ENCODE results near the gene SLC22A23. TPM values are rescaled to one million over a fixed set of nuclear protein-coding genes. Genes with fewer than 3 reads are reported as not detected.

Gene SLC22A23
- total and polyA plus RNA-seq, 2 of the 4 experiments (the other 2 are of a cell fraction) = 0.72 to 1.6 TPM

GRCh38 chr6:3349388-3350251 lies 107.2 kb downstream of the SLC22A23 start:
- no peak overlapping the region for H3K18ac ChIP-seq (ENCODE audit: low read depth, low read length)
- WGBS, 2 experiments (ENCODE audit: extremely low coverage in 2 of 2, insufficient read length in 1 of 2) = no CpG with 5 or more reads among the region's 8 CpGs
- peaks cover 33% of the 10 kb centered on the region for H3K27me3 ChIP-seq (ENCODE audit: control insufficient read depth, insufficient read depth, low read length)
- H2AFZ ChIP-seq (replicated peaks; ENCODE audit: low read length, poor library complexity) = no peak overlapping the region
- no peak overlapping the region for H4K5ac ChIP-seq (ENCODE audit: low read depth, low read length)
- no peaks in the 10 kb centered on the region for H3K79me1 ChIP-seq (ENCODE audit: low read depth in 1 of 2, low read length in 2 of 2)
- no peak overlapping the region for H4K8ac ChIP-seq (ENCODE audit: low read depth in 2 of 2, low read length in 2 of 2)
- no peak overlapping the region for H2BK120ac ChIP-seq (ENCODE audit: low read depth, low read length)
- H2BK5ac ChIP-seq (ENCODE audit: low read depth, low read length, poor library complexity, severe bottlenecking) = no peak overlapping the region
- intact Hi-C loops (cut with micrococcal nuclease) = no loop called here
- H4K20me1 ChIP-seq (ENCODE audit: insufficient read depth, low read length) = no peaks in the 10 kb centered on the region
- H3K9ac ChIP-seq (ENCODE audit: low read depth, low read length) = no peak overlapping the region
- no peak overlapping the region for H4K91ac ChIP-seq (ENCODE audit: insufficient read depth, low read depth, low read length)
- no peak overlapping the region for H3K23ac ChIP-seq (ENCODE audit: low read depth, low read length)
- peaks cover 4% of the 10 kb centered on the region; the same call in 1 of the 2 replicates for H3K9me1 ChIP-seq (ENCODE audit: insufficient read depth, low read length)
- ATAC-seq (ENCODE audit: low read depth) = no peak
- no peak overlapping the region for H3K4me2 ChIP-seq (ENCODE audit: low read depth, low read length)
- CTCF ChIA-PET = interaction anchor here (0.6 kb wide), 1 partner anchor 16 kb away, joined by 3 read pairs; no protein-coding TSS in a partner anchor
- TF ChIP-seq, protein P1, sequence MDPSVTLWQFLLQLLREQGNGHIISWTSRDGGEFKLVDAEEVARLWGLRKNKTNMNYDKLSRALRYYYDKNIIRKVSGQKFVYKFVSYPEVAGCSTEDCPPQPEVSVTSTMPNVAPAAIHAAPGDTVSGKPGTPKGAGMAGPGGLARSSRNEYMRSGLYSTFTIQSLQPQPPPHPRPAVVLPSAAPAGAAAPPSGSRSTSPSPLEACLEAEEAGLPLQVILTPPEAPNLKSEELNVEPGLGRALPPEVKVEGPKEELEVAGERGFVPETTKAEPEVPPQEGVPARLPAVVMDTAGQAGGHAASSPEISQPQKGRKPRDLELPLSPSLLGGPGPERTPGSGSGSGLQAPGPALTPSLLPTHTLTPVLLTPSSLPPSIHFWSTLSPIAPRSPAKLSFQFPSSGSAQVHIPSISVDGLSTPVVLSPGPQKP (IDR thresholded peaks at IDR 0.05; ENCODE audit: borderline replicate concordance, low read depth, low read length) = no peak
- TF ChIP-seq POLR2A (IDR thresholded peaks at IDR 0.05; ENCODE audit: low read depth, low read length) = no peak
- TF ChIP-seq RAD21 (IDR thresholded peaks at IDR 0.05; ENCODE audit: low read length) = no peak
- no peak for TF ChIP-seq CEBPB (IDR thresholded peaks at IDR 0.05; ENCODE audit: low read depth, low read length)
- TF ChIP-seq USF2 (IDR thresholded peaks at IDR 0.05; ENCODE audit: low read depth, low read length) = no peak
- TF ChIP-seq FOS (IDR thresholded peaks at IDR 0.05; ENCODE audit: low read depth, low read length) = no peak
- TF ChIP-seq MAZ (IDR thresholded peaks at IDR 0.05; ENCODE audit: borderline replicate concordance, low read depth, low read length) = no peak
- H3K4ac ChIP-seq (ENCODE audit: low read depth, low read length) = no peak overlapping the region
- no peak overlapping the region for H2BK20ac ChIP-seq (ENCODE audit: low read depth, low read length)
- no peak overlapping the region for H2BK15ac ChIP-seq (ENCODE audit: low read depth, low read length)
- H3K14ac ChIP-seq (replicated peaks; ENCODE audit: low read depth, low read length) = no peak overlapping the region
- no peaks in the 10 kb centered on the region for H3K9me3 ChIP-seq (ENCODE audit: control insufficient read depth, insufficient read depth, low read length)
- no peak overlapping the region for H3K56ac ChIP-seq (ENCODE audit: extremely low read depth, insufficient read depth, low read length)
- no peak for DNase-seq
- H3K4me1 ChIP-seq (ENCODE audit: control insufficient read depth, insufficient read depth, low read length) = no peaks in the 10 kb centered on the region
- H2AK9ac ChIP-seq (replicated peaks; ENCODE audit: low read depth, low read length, poor library complexity) = no peak overlapping the region
- H3K36me3 ChIP-seq (ENCODE audit: control insufficient read depth, insufficient read depth, low read length) = no peaks in the 10 kb centered on the region
- POLR2A ChIA-PET (ENCODE audit: unreplicated experiment) = no interaction called here
- no peak overlapping the region for H3K4me3 ChIP-seq (ENCODE audit: insufficient read depth, low read depth, low read length)
- in situ Hi-C loops (cut with MboI; ENCODE audit: low sequenced_read_pairs) = no loop called here
- dilution Hi-C loops (cut with HindIII; ENCODE audit: low sequenced_read_pairs, unreplicated experiment) = no loop called here
- no peak overlapping the region for H2AK5ac ChIP-seq (ENCODE audit: low read depth, low read length)
- BruUV-seq (replicated peaks) = no TSS peak
- H3K27ac ChIP-seq (ENCODE audit: insufficient read depth, low read length) = no peak overlapping the region
